B cell (primary cell): Measurements from ENCODE around the gene NUMBL.

Experiments used
- EZH2 ChIP-seq: IDR thresholded peaks from 2 replicates; pipeline ENCODE4 v1.6.1; 2012; ENCODE audit warnings: borderline replicate concordance, low read depth, mild to moderate bottlenecking, moderate library complexity, low read length; ENCODE audit not compliant: insufficient read depth, poor library complexity, severe bottlenecking
- TF ChIP-seq, protein P1 (sequence below): fragments of 200-600 bp; IDR thresholded peaks from one replicate; pipeline ENCODE4 v1.8.0; 2022; ENCODE audit warnings: antibody characterized with exemption, mild to moderate bottlenecking

DNA sequence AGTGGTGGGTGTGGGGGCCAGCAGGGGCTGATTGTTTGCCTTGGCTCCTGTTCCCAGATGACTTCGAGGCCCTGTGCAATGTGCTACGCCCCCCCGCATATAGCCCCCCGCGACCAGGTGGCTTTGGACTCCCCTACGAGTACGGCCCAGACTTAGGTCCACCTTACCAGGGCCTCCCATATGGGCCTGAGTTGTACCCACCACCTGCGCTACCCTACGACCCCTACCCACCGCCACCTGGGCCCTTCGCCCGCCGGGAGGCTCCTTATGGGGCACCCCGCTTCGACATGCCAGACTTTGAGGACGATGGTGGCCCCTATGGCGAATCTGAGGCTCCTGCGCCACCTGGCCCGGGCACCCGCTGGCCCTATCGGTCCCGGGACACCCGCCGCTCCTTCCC, 63.5 kb downstream of the NUMBL start:
- TF ChIP-seq, protein P1, sequence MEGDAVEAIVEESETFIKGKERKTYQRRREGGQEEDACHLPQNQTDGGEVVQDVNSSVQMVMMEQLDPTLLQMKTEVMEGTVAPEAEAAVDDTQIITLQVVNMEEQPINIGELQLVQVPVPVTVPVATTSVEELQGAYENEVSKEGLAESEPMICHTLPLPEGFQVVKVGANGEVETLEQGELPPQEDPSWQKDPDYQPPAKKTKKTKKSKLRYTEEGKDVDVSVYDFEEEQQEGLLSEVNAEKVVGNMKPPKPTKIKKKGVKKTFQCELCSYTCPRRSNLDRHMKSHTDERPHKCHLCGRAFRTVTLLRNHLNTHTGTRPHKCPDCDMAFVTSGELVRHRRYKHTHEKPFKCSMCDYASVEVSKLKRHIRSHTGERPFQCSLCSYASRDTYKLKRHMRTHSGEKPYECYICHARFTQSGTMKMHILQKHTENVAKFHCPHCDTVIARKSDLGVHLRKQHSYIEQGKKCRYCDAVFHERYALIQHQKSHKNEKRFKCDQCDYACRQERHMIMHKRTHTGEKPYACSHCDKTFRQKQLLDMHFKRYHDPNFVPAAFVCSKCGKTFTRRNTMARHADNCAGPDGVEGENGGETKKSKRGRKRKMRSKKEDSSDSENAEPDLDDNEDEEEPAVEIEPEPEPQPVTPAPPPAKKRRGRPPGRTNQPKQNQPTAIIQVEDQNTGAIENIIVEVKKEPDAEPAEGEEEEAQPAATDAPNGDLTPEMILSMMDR: no peak
- TF ChIP-seq EZH2: no peak
